Activated T-helper 1 cell treated with anti-CD3 and anti-CD28 coated beads, Interleukin-12 subunit alpha, Interleukin-12 subunit beta, Interleukin-2, Interleukin-4 antibody, amounts not matched to agents 30 ng/mL and 10 ng/mL and 1 ng/mL, durations not matched to agents 14 hours and 24 hours and 36 hours (primary cell): ENCODE data around the gene TNN. TPM values are rescaled to one million over a fixed set of nuclear protein-coding genes. Genes with fewer than 3 reads are reported as not detected.
"Not testable (repeated sequence)": the region's sequence is repeated elsewhere in the genome, so short reads cannot be mapped to it uniquely, and the experiment has no call there.

Source experiments
- DNase-seq: peaks from one replicate; pipeline ENCODE4 v3.0.0; 2021; ENCODE audit warnings: low spot score
- H3K27ac Mint-ChIP-seq: one replicate; pipeline ENCODE4 v1.8.0; 2021; ENCODE audit warnings: mild to moderate bottlenecking, mixed read lengths
- H3K27me3 Mint-ChIP-seq: one replicate; pipeline ENCODE4 v1.8.0; 2022; ENCODE audit warnings: mild to moderate bottlenecking, moderate library complexity, mixed read lengths; ENCODE audit not compliant: insufficient read depth
- H3K36me3 Mint-ChIP-seq: one replicate; pipeline ENCODE4 v1.8.0; 2021; ENCODE audit warnings: low read depth, mixed read lengths
- H3K4me1 Mint-ChIP-seq: one replicate; pipeline ENCODE4 v1.8.0; 2021; ENCODE audit warnings: low read depth, mixed read lengths
- H3K4me3 Mint-ChIP-seq: one replicate; pipeline ENCODE4 v1.8.0; 2021; ENCODE audit warnings: mild to moderate bottlenecking, moderate library complexity, mixed read lengths
- H3K9me3 Mint-ChIP-seq: one replicate; pipeline ENCODE4 v1.8.0; 2021; ENCODE audit warnings: mixed read lengths
- intact Hi-C: fragments of 100-400 bp; cut with micrococcal nuclease; formaldehyde crosslinking; loops from one replicate; pipeline ENCODE4 v1.15.1; 2024
- total RNA-seq: library from RNA; stranded (reverse); gene quantifications from 2 replicates; pipeline ENCODE4 v1.2.3, GENCODE V29; 2022

Gene TNN
- total RNA-seq, 1 donor from 2014 or later, result not detected

DNA sequence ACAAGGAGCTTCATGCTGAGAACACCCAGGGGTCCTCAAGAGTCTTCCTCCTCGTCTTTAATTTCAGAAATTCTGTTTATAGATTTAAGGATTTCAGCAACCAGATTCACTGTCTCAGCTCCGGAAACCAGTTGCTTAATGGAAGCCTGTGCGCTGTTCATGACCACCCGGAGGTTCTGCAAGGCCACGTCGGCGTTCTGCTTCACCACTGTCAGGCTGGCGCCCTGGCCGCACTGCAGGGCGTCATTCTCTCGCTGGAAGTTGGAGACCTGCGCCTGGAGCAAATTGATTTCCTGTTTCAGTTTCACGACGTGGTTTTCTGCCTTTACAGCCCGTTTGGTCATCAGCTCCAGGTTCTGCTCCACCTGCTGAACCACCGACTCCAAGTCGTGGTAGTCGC, 23.0 kb upstream of the TNN start:
- H3K4me1 Mint-ChIP-seq, H3K9me3 Mint-ChIP-seq, intact Hi-C loops, H3K4me3 Mint-ChIP-seq, DNase-seq, H3K36me3 Mint-ChIP-seq, H3K27ac Mint-ChIP-seq: not testable (repeated sequence)
- H3K27me3 Mint-ChIP-seq, result peaks cover 19% of the 10 kb centered on the region

DNA sequence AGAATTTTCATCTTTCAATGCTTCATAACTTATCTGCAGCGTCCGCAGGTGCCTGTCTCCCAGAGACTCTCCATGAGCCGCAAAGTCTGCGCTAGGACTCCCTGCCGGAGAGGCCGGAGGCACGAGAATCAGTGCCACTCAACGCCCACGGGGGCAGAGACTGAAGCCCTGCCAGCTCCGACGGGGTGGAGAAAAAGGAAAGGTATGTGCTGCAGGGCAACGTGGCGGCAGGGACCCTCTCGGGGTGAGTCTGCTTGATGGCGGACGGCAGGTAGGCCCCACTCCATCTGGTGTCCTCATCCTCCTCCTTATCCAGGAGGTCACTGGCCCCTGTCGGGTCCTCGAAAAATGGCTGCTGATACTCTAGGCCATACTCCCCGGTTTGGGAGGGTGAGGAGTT, 22.5 kb upstream of the TNN start:
- intact Hi-C loops, result no loop called here
- Mint-ChIP-seq H3K27ac (no peak overlapping the region), H3K9me3 (no peaks in the 10 kb centered on the region), H3K4me1 (no peaks in the 10 kb centered on the region), H3K4me3 (no peak overlapping the region), H3K27me3 (peaks cover 16% of the 10 kb centered on the region), H3K36me3 (no peaks in the 10 kb centered on the region)
- DNase-seq, result no peak

DNA sequence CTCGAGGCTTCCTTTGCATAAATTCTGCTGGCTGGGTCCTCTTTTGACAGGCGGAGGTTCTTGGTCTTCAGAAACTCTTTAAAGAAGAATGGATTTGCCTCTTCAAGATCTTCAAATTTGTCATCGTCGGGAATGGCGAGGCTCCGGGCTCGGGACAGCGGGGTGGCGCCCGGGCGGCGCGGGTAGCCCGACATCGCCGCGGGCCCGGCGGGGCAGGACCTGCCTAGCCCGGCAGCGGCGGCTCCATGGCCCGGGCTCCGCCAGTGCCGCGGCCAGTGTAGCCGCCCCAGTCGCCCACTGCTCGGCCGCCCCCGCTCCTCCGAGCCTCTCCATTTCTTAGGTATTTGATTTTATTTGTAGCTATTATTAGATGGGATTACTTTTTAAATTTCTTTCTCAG, 22.1 kb upstream of the TNN start:
- no peak for DNase-seq
- no peaks in the 10 kb centered on the region for H3K9me3 Mint-ChIP-seq
- no peak overlapping the region for H3K4me3 Mint-ChIP-seq
- H3K27ac Mint-ChIP-seq, result no peak overlapping the region
- intact Hi-C loops, result no loop called here
- no peaks in the 10 kb centered on the region for H3K4me1 Mint-ChIP-seq
- H3K36me3 Mint-ChIP-seq, result no peaks in the 10 kb centered on the region
- peaks cover 16% of the 10 kb centered on the region for H3K27me3 Mint-ChIP-seq

DNA sequence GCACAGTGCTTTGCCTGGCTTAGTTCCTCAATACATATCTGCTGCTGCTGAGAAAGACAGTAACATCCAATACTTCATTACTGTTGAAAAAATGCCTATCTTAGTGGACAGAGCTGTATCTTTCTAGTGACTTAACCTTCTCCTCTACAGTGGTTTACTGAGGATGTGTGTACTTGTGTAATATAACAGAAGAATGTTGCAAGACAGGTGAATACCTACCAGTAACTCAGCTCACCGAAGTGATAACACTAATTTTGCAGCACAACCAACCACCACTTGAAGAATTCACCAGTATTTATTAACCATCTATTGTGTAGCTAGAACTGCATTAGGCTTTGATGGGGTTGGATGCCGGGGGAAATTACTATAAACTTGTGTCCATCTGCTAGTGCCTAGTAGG, 16.6 kb upstream of the TNN start:
- no peak overlapping the region for H3K4me3 Mint-ChIP-seq
- H3K27ac Mint-ChIP-seq, result no peak overlapping the region
- H3K27me3 Mint-ChIP-seq, result peaks cover 12% of the 10 kb centered on the region
- intact Hi-C loops, result no loop called here
- H3K9me3 Mint-ChIP-seq, result no peaks in the 10 kb centered on the region
- DNase-seq, result no peak
- no peaks in the 10 kb centered on the region for H3K4me1 Mint-ChIP-seq
- H3K36me3 Mint-ChIP-seq, result no peaks in the 10 kb centered on the region

DNA sequence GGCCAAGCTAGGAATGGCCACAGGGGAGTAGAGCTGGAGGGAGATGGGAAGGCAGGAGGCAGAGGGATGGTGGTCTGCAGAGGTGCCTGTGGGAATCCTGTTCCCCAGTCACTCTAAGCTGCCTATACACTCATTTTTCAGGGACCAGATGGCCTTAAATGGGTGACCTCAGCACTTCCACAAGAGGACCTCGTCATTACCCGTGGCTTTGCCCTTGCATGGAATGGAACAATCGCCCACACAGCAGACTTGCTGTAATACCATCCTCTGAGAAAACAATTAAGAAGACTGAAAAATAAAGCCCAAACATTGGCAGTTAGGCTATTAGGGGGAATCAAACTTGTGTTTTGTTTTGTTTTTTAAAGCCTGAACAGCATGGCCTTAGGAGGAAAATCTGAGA, 12.9 kb upstream of the TNN start:
- H3K27ac Mint-ChIP-seq, result no peak overlapping the region
- H3K4me3 Mint-ChIP-seq, result no peak overlapping the region
- H3K9me3 Mint-ChIP-seq, result no peaks in the 10 kb centered on the region
- no peak for DNase-seq
- intact Hi-C loops, result no loop called here
- no peaks in the 10 kb centered on the region for H3K36me3 Mint-ChIP-seq
- peaks cover 4% of the 10 kb centered on the region for H3K27me3 Mint-ChIP-seq
- H3K4me1 Mint-ChIP-seq, result no peaks in the 10 kb centered on the region

DNA sequence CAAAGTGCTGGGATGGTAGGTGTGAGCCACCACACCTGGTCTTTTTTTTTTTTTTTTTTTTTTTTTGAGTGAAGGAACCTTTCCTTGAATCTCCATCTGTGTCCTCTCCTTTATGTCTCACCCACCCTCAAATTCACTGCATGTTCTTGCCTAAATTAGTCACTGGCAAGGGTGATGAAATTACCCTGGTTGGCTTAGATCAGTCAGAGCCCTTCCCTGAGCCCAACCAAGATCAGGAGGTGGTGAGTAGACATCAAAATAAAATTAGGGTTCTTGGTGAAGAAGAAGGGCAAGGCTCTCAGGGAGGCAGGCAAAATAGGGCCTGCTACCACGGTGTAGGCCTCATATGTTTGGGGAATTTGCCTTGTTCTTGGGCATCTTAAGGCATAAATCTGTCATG, 5.3 kb upstream of the TNN start:
- Mint-ChIP-seq H3K36me3 (no peaks in the 10 kb centered on the region), H3K9me3 (no peaks in the 10 kb centered on the region), H3K4me1 (no peaks in the 10 kb centered on the region), H3K4me3 (no peak overlapping the region), H3K27me3 (peaks cover 16% of the 10 kb centered on the region), H3K27ac (no peak overlapping the region)
- intact Hi-C loops, result no loop called here
- no peak for DNase-seq

GRCh38 chr1:175062858-175063257, 4.8 kb upstream of the TNN start:
- DNase-seq, result no peak
- Mint-ChIP-seq H3K9me3 (no peaks in the 10 kb centered on the region), H3K27me3 (peaks cover 16% of the 10 kb centered on the region), H3K4me3 (no peak overlapping the region), H3K36me3 (no peaks in the 10 kb centered on the region), H3K27ac (no peak overlapping the region), H3K4me1 (no peaks in the 10 kb centered on the region)
- intact Hi-C loops, result no loop called here

GRCh38 chr1:175070818-175071217, 3.2 kb downstream of the TNN start:
- H3K36me3 Mint-ChIP-seq, result no peaks in the 10 kb centered on the region
- intact Hi-C loops, result loop anchor here (5.0 kb wide), 1 partner anchor 44 kb away; no protein-coding TSS in a partner anchor

DNA sequence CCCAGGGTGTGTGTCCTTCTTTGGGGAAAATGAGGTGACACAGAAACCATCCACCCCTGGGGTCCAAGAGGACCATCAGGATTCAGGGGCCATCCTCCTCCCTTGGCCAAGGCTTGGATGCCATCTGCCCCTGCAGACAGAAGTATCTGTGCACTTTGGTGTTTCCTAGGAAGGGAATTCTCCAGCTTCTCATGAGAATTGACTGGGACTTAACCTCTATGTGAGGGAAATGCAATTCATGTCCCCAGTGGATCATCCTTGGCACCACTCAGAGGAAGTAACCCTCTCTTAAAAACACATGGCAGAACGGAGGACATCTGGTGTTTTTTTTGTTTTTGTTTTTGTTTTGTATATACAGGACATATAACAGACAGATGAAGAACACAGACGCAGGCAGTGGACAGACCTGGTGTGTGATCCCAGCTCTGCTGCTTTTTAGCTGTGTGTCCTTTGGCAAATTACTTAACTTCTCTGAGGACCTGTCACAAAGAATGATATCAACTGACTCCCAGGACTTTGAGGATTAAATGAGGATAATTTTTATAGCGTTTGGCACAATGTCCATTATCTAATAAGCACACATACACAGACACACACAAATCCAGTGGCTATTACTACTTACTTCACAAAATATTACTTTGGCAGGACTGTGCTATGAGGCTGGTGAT, 3.8 kb downstream of the TNN start:
- H3K9me3 Mint-ChIP-seq, result no peaks in the 10 kb centered on the region
- H3K27me3 Mint-ChIP-seq, result peaks cover 16% of the 10 kb centered on the region
- no peak overlapping the region for H3K27ac Mint-ChIP-seq
- no peak overlapping the region for H3K4me3 Mint-ChIP-seq
- intact Hi-C loops, result loop anchor here (5.0 kb wide), 1 partner anchor 44 kb away; no protein-coding TSS in a partner anchor
- peaks cover 21% of the 10 kb centered on the region for H3K4me1 Mint-ChIP-seq
- no peak for DNase-seq
- H3K36me3 Mint-ChIP-seq, result no peaks in the 10 kb centered on the region

More at GRCh38 chr1:175070818-175071217, 3.2 kb downstream of the TNN start:
- Mint-ChIP-seq H3K27me3 (peaks cover 19% of the 10 kb centered on the region), H3K9me3 (no peaks in the 10 kb centered on the region), H3K4me1 (peaks cover 21% of the 10 kb centered on the region), H3K27ac (no peak overlapping the region), H3K4me3 (no peak overlapping the region)
- DNase-seq, result no peak

GRCh38 chr1:175072099-175072951, 4.7 kb downstream of the TNN start:
- Mint-ChIP-seq H3K9me3 (no peaks in the 10 kb centered on the region), H3K4me3 (peak overlapping the region; percentile 65), H3K27ac (peak overlapping the region; percentile 9), H3K27me3 (peaks cover 14% of the 10 kb centered on the region), H3K4me1 (peaks cover 21% of the 10 kb centered on the region), H3K36me3 (no peaks in the 10 kb centered on the region)
- peak; percentile 12 for DNase-seq
- intact Hi-C loops, result loop anchor here (5.0 kb wide), 1 partner anchor 45 kb away; no protein-coding TSS in a partner anchor

- peaks cover 12% of the 10 kb centered on the region for H3K27me3 Mint-ChIP-seq
- H3K4me1 Mint-ChIP-seq, result peaks cover 21% of the 10 kb centered on the region
- DNase-seq, result no peak
- no peak overlapping the region for H3K4me3 Mint-ChIP-seq
- no peaks in the 10 kb centered on the region for H3K9me3 Mint-ChIP-seq
- no peak overlapping the region for H3K27ac Mint-ChIP-seq
- intact Hi-C loops, result loop anchor here (5.0 kb wide), 1 partner anchor 46 kb away; no protein-coding TSS in a partner anchor
- no peaks in the 10 kb centered on the region for H3K36me3 Mint-ChIP-seq
These were observed 5.4 kb downstream of the TNN start for GRCh38 chr1:175073061-175073460.

DNA sequence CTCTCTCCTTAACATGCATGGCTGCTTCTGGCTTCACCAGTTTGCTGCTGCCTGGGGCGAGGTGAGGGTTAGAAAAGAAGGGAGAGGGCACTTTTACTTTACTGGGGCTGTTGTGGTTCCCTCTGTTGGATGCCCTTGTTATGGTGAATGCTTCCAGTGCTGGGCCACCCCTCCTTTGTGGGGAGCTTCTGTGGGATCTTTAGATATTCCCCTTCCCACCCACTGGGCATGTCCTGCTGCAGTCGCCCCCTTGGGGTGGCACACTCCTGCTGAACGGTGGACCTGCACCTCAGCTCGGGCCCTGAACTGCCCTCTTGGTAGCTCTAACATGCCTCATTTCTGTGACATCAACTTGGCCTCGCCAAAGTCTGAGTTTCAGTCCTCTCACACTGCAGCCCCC, 6.0 kb downstream of the TNN start:
- intact Hi-C loops, result loop anchor here (5.0 kb wide), 1 partner anchor 46 kb away; no protein-coding TSS in a partner anchor
- H3K27ac Mint-ChIP-seq, result no peak overlapping the region
- peaks cover 21% of the 10 kb centered on the region for H3K4me1 Mint-ChIP-seq
- H3K27me3 Mint-ChIP-seq, result peaks cover 12% of the 10 kb centered on the region
- H3K36me3 Mint-ChIP-seq, result no peaks in the 10 kb centered on the region
- no peak overlapping the region for H3K4me3 Mint-ChIP-seq
- no peaks in the 10 kb centered on the region for H3K9me3 Mint-ChIP-seq
- no peak for DNase-seq
